OCI-LY1 (cell line): ENCODE measurements around the gene TBC1D14.

Source experiments
- H2AFZ ChIP-seq: fragments of 200-600 bp; sonication (generic), shearing (Covaris generic); 2 replicates; pipeline ENCODE4 v1.6.0; 2014; ENCODE audit warnings: antibody characterized with exemption, mild to moderate bottlenecking, low read length
- H3F3A ChIP-seq: fragments of 200-600 bp; sonication (generic), shearing (Covaris generic); 2 replicates; pipeline ENCODE4 v1.6.0; 2014; ENCODE audit warnings: mild to moderate bottlenecking, antibody characterized with exemption, low read length, moderate library complexity; ENCODE audit not compliant: insufficient read depth
- H3K27ac ChIP-seq: fragments of 200-600 bp; sonication (generic); 2 replicates; pipeline ENCODE4 v1.5.1; 2014; ENCODE audit warnings: low read length, mixed run types, mild to moderate bottlenecking, low read depth; ENCODE audit not compliant: poor library complexity, severe bottlenecking
- H3K27me3 ChIP-seq: fragments of 200-600 bp; sonication (generic); 2 replicates; pipeline ENCODE4 v1.6.0; 2014; ENCODE audit warnings: antibody characterized with exemption, mild to moderate bottlenecking, low read length, moderate library complexity; ENCODE audit not compliant: insufficient read depth
- H3K36me3 ChIP-seq: fragments of 200-600 bp; sonication (generic); 2 replicates; pipeline ENCODE4 v1.6.1; 2014; ENCODE audit warnings: mild to moderate bottlenecking, antibody characterized with exemption, low read length, moderate library complexity, mixed read lengths; ENCODE audit not compliant: insufficient read depth
- H3K4me1 ChIP-seq: fragments of 200-600 bp; sonication (generic); 2 replicates; pipeline ENCODE4 v1.5.1; 2014; ENCODE audit warnings: mild to moderate bottlenecking, low read length, moderate library complexity; ENCODE audit not compliant: insufficient read depth, severe bottlenecking
- H3K4me2 ChIP-seq: fragments of 200-600 bp; sonication (generic), shearing (Covaris generic); 2 replicates; pipeline ENCODE4 v1.6.1; 2014; ENCODE audit warnings: low read length
- H3K4me3 ChIP-seq: fragments of 200-600 bp; sonication (generic); 2 replicates; pipeline ENCODE4 v1.5.1; 2014; ENCODE audit warnings: low read length, low read depth, mild to moderate bottlenecking, mixed read lengths; ENCODE audit not compliant: poor library complexity, severe bottlenecking
- H3K79me2 ChIP-seq: fragments of 200-600 bp; shearing (Covaris generic); 2 replicates; pipeline ENCODE4 v1.6.1; 2016; ENCODE audit warnings: mixed run types, low read length, mixed read lengths; ENCODE audit not compliant: insufficient read depth
- H3K9ac ChIP-seq: fragments of 200-600 bp; sonication (generic), shearing (Covaris generic); 2 replicates; pipeline ENCODE4 v1.6.1; 2014; ENCODE audit warnings: mild to moderate bottlenecking, low read length, mixed read lengths
- H3K9me2 ChIP-seq: fragments of 200-600 bp; sonication (generic), shearing (Covaris generic); 2 replicates; pipeline ENCODE4 v1.6.1; 2014; ENCODE audit warnings: low read depth, mild to moderate bottlenecking, low read length, mixed read lengths
- H3K9me3 ChIP-seq: fragments of 200-600 bp; shearing (Covaris generic); 2 replicates; pipeline ENCODE4 v1.6.1; 2014; ENCODE audit warnings: low read length, mixed read lengths
- H4K20me1 ChIP-seq: fragments of 200-600 bp; sonication (generic), shearing (Covaris generic); 2 replicates; pipeline ENCODE4 v1.6.0; 2016; ENCODE audit warnings: mild to moderate bottlenecking, low read length; ENCODE audit not compliant: insufficient read depth
- CTCF ChIP-seq: fragments of 200-600 bp; sonication (generic), shearing (Covaris generic); IDR thresholded peaks from 2 replicates; pipeline ENCODE4 v1.5.1; 2017; ENCODE audit warnings: mild to moderate bottlenecking, antibody characterized with exemption, low read length, moderate library complexity, mixed read lengths
- EZH2 ChIP-seq: fragments of 200-600 bp; sonication (generic), shearing (Covaris generic); IDR thresholded peaks from 2 replicates; pipeline ENCODE4 v1.8.0; 2017; ENCODE audit warnings: borderline replicate concordance, mixed run types, mild to moderate bottlenecking, antibody characterized with exemption, low read length, moderate library complexity, mixed read lengths

TBC1D14 gene

GRCh38 chr4:6923507-6923906 is 13.9 kb downstream of the TBC1D14 start:
- Histone ChIP-seq H3K9me3 (no peaks in the 10 kb centered on the region), H3K9me2 (no peaks in the 10 kb centered on the region), H3F3A (no peaks in the 10 kb centered on the region), H3K9ac (no peak overlapping the region), H3K36me3 (peaks cover 16% of the 10 kb centered on the region), H3K4me2 (no peak overlapping the region), H4K20me1 (no peaks in the 10 kb centered on the region), H3K79me2 (no peaks in the 10 kb centered on the region), H2AFZ (no peak overlapping the region), H3K27me3 (no peaks in the 10 kb centered on the region), H3K4me1 (peaks cover 18% of the 10 kb centered on the region), H3K27ac (no peak overlapping the region), H3K4me3 (no peak overlapping the region)
- TF ChIP-seq CTCF (no peak), EZH2 (no peak)

DNA sequence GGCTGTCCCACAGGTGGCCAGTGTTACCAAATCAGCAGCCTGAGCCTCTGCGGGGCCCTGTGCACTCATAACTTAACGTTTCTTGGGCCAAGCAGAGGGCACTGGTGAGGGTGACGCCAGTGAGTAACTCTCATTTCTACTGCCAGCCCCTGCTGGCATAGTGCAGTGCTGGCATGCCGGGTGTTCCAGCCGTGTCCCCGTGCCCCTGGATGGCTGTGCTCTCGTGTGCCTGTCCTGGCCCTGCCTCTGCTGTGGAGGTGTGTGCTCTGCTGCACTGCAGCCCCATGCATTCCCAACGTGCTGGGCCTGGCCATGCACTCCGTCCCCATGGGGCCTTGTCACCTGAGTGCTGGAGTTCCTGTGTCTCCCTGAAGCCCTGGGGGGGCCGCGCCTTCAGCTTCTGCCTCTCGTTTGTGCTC is 14.7 kb downstream of the TBC1D14 start:
- H3K4me2 ChIP-seq: no peak overlapping the region
- no peaks in the 10 kb centered on the region for H4K20me1 ChIP-seq
- TF ChIP-seq CTCF (no peak), EZH2 (no peak)
- no peaks in the 10 kb centered on the region for H3K9me2 ChIP-seq
- no peak overlapping the region for H3K9ac ChIP-seq
- no peaks in the 10 kb centered on the region for H3K9me3 ChIP-seq
- H3F3A ChIP-seq: no peaks in the 10 kb centered on the region
- H3K36me3 ChIP-seq: peaks cover 16% of the 10 kb centered on the region
- peaks cover 22% of the 10 kb centered on the region for H3K4me1 ChIP-seq
- no peaks in the 10 kb centered on the region for H3K27me3 ChIP-seq
- no peak overlapping the region for H3K27ac ChIP-seq
- H3K4me3 ChIP-seq: no peak overlapping the region
- no peaks in the 10 kb centered on the region for H3K79me2 ChIP-seq
- no peak overlapping the region for H2AFZ ChIP-seq

- Histone ChIP-seq H3K27ac (no peak overlapping the region), H2AFZ (no peak overlapping the region), H3K36me3 (peaks cover 16% of the 10 kb centered on the region), H3K27me3 (no peaks in the 10 kb centered on the region), H3K4me2 (no peak overlapping the region), H3K9me3 (no peaks in the 10 kb centered on the region), H3K9ac (no peak overlapping the region), H3K4me3 (no peak overlapping the region), H3K79me2 (no peaks in the 10 kb centered on the region), H3K9me2 (no peaks in the 10 kb centered on the region), H4K20me1 (no peaks in the 10 kb centered on the region), H3F3A (no peaks in the 10 kb centered on the region), H3K4me1 (peaks cover 30% of the 10 kb centered on the region)
- TF ChIP-seq EZH2 (no peak), CTCF (no peak)
Observed at GRCh38 chr4:6925357-6925836, 15.8 kb downstream of the TBC1D14 start.
